RWPE2 (cell line): ENCODE results near the gene TTC28.

Experiments used
- ATAC-seq: fragments of 200-7000 bp; cut with Tn5 transposase; 3 replicates; pipeline ENCODE4 v1.9.1; 2021; ENCODE audit warnings: low read depth
- DNase-seq: peaks from one replicate; pipeline ENCODE4 v3.0.0-alpha.2; 2020; ENCODE audit warnings: low spot score
- H3K27ac ChIP-seq: fragments of 450-650 bp; 2 replicates; pipeline ENCODE4 v1.5.1; 2017; ENCODE audit warnings: mild to moderate bottlenecking; ENCODE audit not compliant: poor library complexity, severe bottlenecking
- H3K27me3 ChIP-seq: fragments of 250-450 bp; sonication (Bioruptor Pico); 2 replicates; pipeline ENCODE4 v1.5.1; 2021; ENCODE audit warnings: mild to moderate bottlenecking, moderate library complexity; ENCODE audit not compliant: insufficient read depth, poor library complexity, severe bottlenecking
- H3K36me3 ChIP-seq: fragments of 250-450 bp; sonication (Bioruptor Pico); 2 replicates; pipeline ENCODE4 v1.5.1; 2020; ENCODE audit warnings: low read depth, mild to moderate bottlenecking, moderate library complexity
- H3K4me1 ChIP-seq: fragments of 250-450 bp; sonication (Bioruptor Pico); 2 replicates; pipeline ENCODE4 v1.5.1; 2021; ENCODE audit warnings: mild to moderate bottlenecking, moderate library complexity; ENCODE audit not compliant: insufficient read depth, poor library complexity, severe bottlenecking
- H3K4me3 ChIP-seq: fragments of 250-450 bp; sonication (Bioruptor Pico); 2 replicates; pipeline ENCODE4 v1.5.1; 2021; ENCODE audit warnings: mild to moderate bottlenecking, moderate library complexity; ENCODE audit not compliant: severe bottlenecking
- H3K9me3 ChIP-seq: fragments of 250-450 bp; sonication (Bioruptor Pico); 2 replicates; pipeline ENCODE4 v1.5.1; 2021; ENCODE audit warnings: mild to moderate bottlenecking, moderate library complexity; ENCODE audit not compliant: severe bottlenecking
- TF ChIP-seq, protein P1 (sequence below): fragments of 450-650 bp; IDR thresholded peaks from one replicate; pipeline ENCODE4 v1.5.1; 2017; ENCODE audit warnings: mild to moderate bottlenecking, moderate library complexity; ENCODE audit not compliant: poor library complexity, severe bottlenecking

The TTC28 gene

GRCh38 chr22:28600546-28601143 lies 79.0 kb downstream of the TTC28 start:
- ATAC-seq: no peak

DNA sequence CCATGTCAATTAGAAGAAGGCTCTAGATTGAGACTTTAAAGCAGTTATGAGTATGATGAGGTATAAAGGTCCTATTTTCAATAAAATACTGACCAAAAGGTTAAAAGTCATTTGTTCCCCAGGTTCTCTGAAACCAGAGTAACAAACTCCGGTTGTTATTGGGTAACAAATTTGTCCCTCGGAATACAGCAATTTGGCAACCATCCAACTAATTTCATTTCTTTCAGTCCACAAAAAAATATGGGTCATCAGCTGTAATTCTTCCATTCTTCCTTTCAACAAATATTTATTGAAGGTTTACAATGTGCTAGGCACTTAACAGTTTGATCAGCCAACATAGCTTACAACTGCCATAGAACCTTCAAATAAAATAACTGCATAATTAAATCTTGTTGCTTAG lies 79.9 kb downstream of the TTC28 start:
- TF ChIP-seq, protein P1, sequence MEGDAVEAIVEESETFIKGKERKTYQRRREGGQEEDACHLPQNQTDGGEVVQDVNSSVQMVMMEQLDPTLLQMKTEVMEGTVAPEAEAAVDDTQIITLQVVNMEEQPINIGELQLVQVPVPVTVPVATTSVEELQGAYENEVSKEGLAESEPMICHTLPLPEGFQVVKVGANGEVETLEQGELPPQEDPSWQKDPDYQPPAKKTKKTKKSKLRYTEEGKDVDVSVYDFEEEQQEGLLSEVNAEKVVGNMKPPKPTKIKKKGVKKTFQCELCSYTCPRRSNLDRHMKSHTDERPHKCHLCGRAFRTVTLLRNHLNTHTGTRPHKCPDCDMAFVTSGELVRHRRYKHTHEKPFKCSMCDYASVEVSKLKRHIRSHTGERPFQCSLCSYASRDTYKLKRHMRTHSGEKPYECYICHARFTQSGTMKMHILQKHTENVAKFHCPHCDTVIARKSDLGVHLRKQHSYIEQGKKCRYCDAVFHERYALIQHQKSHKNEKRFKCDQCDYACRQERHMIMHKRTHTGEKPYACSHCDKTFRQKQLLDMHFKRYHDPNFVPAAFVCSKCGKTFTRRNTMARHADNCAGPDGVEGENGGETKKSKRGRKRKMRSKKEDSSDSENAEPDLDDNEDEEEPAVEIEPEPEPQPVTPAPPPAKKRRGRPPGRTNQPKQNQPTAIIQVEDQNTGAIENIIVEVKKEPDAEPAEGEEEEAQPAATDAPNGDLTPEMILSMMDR: no peak
- Histone ChIP-seq H3K36me3 (no peaks in the 10 kb centered on the region), H3K27me3 (no peaks in the 10 kb centered on the region), H3K9me3 (no peaks in the 10 kb centered on the region), H3K4me3 (no peak overlapping the region), H3K4me1 (no peaks in the 10 kb centered on the region), H3K27ac (no peak overlapping the region)
- no peak for ATAC-seq
- no peak for DNase-seq

More at GRCh38 chr22:28600546-28601143, 79.0 kb downstream of the TTC28 start:
- H3K27me3 ChIP-seq: no peaks in the 10 kb centered on the region
- H3K9me3 ChIP-seq: no peaks in the 10 kb centered on the region
- no peak for DNase-seq
- no peak overlapping the region for H3K27ac ChIP-seq
- H3K4me1 ChIP-seq: no peaks in the 10 kb centered on the region
- H3K36me3 ChIP-seq: no peaks in the 10 kb centered on the region
- TF ChIP-seq, protein P1: peak; percentile 75
- no peak overlapping the region for H3K4me3 ChIP-seq

- no peaks in the 10 kb centered on the region for H3K9me3 ChIP-seq
- H3K4me3 ChIP-seq: no peak overlapping the region
- H3K27me3 ChIP-seq: no peaks in the 10 kb centered on the region
- DNase-seq (no peak), ATAC-seq (no peak)
- TF ChIP-seq, protein P1: no peak
- no peak overlapping the region for H3K27ac ChIP-seq
- H3K4me1 ChIP-seq: no peaks in the 10 kb centered on the region
- no peaks in the 10 kb centered on the region for H3K36me3 ChIP-seq
These were observed 82.0 kb downstream of the TTC28 start for GRCh38 chr22:28597665-28598064.

DNA sequence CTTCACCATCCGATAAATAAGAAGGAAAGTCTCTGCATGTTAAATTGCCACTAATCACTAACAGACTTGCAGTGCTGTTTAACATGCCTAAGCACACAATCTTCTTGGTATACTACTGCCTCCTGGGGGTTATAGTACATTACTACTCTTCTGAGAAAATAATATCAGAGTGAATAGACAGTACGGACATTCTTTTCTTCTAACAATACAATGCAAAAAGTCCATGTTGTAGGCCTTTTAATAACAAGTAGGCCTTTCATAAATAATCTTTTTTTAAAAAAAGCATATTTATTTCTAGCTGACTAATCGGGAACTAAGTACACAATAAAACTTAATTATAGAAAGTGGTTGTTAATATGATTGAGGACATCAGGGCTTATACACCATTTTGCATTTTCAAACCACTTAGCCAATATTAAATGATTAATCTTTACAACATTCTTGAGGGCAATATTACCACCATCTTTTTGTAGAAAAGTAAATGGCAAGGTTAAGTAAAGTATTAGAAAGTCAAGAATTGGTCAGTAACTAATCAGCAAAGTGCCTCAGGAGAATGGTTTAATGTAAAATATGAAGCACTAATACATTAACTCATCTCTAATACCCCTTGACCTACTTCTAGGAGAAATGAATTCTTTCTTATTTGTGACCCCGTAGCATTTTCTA lies 84.7 kb downstream of the TTC28 start:
- Histone ChIP-seq H3K9me3 (no peaks in the 10 kb centered on the region), H3K27ac (no peak overlapping the region), H3K4me3 (no peak overlapping the region), H3K27me3 (no peaks in the 10 kb centered on the region), H3K36me3 (no peaks in the 10 kb centered on the region), H3K4me1 (no peaks in the 10 kb centered on the region)
- DNase-seq: no peak
- ATAC-seq: peak; percentile 77
- TF ChIP-seq, protein P1: peak; percentile 87
